ENCODE results near the gene INCA1.

Gene INCA1

DNA sequence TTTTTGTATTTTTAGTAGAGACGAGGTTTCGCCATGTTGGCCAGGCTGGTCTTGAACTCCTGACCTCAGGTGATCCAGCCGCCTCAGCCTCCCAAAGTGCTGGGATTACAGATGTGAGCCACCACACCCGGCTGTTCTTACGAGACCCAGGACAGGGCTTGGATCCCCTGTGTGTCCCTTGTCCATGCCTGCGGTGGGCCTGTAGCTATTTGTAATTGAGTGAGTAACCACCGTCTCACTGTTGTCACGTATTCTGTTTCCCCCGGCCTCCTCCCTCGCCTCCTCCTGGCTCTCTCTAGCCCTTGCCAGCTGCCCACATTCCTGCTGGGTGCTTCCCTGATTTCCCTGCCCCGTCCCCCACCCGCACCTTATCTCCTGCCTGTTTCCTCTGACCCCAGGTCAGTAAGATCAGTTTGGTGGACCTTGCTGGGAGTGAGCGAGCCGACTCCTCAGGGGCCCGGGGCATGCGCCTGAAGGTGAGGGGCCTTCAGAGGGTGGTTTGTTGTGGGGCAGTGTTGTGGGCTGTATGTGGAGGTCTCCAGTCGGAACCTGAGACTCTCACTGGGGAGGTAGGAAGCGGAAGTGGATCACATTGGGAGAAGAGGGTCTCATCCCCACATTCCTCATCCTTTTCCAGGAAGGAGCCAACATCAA is 6.0 kb upstream of the INCA1 start:
- DNase-seq = peak; percentile 51

GRCh38 chr17:5002121-5002788 is 4.9 kb upstream of the INCA1 start:
- DNase-seq = peak; percentile 37

- peak; percentile 55 for DNase-seq
These were observed 2.9 kb upstream of the INCA1 start for GRCh38 chr17:5000237-5000639.

DNA sequence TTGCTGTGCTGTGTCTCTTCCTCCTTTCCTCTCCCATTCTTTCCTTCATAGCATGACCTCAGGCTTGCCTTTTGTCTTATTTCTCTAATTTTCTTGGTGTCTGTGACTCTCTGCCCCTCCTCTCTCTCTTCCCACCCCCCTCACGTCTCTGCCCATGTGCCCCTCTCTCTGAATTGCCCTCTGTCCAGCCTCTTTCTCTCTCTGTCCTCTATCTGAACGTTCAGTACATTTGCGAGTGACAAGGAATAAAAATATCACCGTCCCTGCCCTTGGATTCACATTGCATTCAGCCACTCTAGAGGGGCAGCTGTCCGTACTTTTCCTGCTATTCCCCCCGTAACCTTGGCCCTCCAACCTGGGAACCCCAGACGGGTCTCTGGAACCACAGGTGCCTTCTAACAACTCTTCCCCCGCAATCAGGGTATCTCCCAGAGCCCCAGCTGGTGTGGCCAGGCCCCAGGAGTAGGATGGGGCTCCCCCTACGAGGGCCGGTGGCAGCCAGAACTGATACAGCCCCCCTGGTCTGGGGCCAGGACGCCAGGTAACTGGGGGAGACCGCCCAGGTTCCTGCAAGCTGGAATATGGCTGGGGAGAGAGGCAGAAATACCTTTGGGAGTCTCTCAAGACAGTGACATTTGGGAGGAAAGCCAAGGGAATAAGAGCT is 2.2 kb upstream of the INCA1 start:
- peak; percentile 45 for DNase-seq

- DNase-seq = peak; percentile 56
These were observed 1.6 kb upstream of the INCA1 start for GRCh38 chr17:4998732-4999429.

DNA sequence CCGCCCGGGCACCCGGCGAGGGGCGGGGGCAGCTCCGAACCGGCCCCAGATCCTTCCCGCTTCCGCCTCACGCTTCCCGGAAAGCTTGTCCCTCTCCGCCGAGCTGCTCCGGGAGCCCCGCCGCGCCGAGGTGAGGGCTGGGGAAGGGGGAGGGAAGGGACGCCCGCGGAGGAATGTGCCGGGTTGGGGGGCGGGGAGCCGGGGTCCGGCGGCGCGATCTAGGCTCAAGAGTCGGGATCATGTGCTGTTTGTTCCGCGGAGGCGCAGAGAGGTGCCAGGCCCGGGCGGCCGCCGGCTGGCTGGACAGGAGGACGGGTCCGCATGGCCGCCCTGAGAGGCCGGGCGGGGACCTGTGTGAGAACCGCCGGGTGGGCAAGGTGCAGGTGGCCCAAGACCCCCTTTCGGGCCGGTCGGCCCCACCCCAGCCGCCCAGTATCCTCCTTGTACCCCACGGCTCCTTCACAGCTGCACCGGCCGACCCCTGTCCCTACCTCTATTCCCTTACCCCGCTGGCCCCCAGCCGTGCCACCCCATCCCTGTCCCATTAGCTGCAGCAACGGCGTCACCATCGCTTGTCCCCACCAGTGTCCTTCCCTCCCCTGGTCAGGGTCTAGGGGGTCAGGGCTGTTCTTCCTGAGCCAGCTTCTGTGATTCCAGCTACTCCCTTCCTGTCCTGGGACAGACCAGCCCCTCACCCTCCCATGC is 857 bp upstream of the INCA1 start:
- peak; percentile 81 for DNase-seq

DNA sequence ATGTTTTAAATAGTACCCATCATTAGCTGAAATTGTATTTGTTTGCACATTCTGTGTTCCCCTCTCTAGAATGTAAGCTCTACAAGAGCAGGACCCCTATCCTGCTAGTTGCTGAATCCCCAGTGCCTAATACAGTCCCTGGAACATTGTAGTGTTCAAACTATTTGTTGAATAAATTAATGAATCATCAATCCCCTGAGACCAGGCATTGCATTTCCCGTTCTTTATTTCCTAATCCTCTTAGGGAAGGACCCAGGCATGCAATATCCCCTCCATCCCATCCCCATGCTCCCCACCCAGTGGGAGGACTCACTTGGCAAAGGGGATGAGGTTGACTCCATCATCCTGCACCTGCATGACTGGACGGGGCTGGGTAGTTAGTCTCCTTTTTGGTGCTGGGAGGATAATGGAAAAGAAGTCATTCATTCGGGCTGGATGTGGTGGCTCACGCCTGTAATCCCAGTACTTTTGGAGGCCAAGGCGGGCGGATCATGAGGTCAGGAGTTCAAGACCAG is 3.2 kb downstream of the INCA1 start:
- peak; percentile 34 for DNase-seq

DNA sequence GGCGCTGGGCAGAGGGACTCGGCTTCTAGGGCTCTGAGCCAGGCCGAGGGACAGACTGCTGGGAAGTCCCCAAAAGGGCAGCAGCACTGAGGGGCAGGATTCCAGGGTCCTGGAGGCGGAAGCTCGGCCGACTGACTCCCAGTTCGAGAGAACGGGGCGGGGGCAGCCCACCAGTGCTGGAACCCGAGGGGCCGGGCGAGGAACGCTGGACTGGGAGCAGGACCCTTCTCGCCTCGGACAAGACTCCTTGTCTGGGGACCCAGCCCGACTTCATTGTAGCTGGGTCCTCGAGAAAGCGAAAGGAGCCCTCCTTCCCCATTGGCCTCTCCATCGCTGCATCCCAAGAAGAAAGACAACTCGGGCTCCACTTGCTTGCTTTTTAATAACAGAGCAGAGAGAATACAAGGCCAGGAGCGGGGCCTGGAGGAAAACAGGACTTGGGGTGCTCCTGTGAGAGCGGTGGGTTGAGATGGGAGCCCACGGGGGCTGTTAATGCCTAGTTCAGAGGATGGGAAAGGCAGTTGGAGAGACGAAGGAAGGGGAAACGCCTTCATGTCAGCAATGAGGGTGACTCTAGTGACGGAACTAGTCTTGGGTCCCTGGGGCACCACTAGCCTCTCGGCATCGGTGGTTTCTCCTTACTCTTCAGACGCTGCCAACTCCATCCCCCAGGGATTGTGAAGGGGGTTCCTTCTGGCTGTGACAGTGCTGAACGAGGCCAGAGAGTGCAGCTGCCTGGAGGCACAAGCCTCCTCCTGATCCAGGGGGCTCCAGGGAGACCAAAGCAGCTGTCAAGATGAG is 9.4 kb downstream of the INCA1 start:
- no peak for DNase-seq

GRCh38 chr17:4986951-4987766 is 10.2 kb downstream of the INCA1 start, which contains the start of gene CAMTA2:
CAMTA2 (minus strand) TSS chr17:4987675; CDS start chr17:4986222, 1,453 bp downstream.
- peak; percentile 95 for DNase-seq

GRCh38 chr17:4986403-4986802 is 10.9 kb downstream of the INCA1 start:
- DNase-seq = no peak

GRCh38 chr17:4982305-4982704 is 15.0 kb downstream of the INCA1 start:
- peak; percentile 32 for DNase-seq

GRCh38 chr17:4980644-4981216 is 16.6 kb downstream of the INCA1 start:
- peak; percentile 80 for DNase-seq

DNA sequence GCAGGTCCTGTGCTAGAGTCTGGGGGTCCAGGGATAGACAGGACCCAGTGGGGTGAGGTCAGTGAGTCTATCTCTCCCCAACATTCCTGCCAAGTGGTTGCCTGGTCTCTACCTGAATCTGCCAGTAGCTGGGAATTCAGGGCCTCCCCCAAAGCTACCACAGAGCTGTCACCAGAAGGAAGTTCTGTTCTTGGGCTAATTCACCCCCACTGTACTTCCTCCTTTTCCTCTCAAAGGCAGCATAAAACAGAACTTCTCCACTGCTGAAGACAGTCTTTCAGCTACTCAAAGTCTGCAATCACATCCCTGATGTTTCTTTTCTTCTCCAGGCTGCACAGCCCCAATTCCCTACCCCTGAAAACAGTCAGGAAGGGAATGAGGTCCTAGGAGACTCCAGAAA is 18.6 kb downstream of the INCA1 start:
- DNase-seq = no peak

GRCh38 chr17:4974115-4974670 is 23.1 kb downstream of the INCA1 start:
- no peak for DNase-seq

- DNase-seq = no peak
These were observed 23.8 kb downstream of the INCA1 start for GRCh38 chr17:4973256-4974114.

GRCh38 chr17:4972752-4973151 is 24.6 kb downstream of the INCA1 start:
- no peak for DNase-seq

DNA sequence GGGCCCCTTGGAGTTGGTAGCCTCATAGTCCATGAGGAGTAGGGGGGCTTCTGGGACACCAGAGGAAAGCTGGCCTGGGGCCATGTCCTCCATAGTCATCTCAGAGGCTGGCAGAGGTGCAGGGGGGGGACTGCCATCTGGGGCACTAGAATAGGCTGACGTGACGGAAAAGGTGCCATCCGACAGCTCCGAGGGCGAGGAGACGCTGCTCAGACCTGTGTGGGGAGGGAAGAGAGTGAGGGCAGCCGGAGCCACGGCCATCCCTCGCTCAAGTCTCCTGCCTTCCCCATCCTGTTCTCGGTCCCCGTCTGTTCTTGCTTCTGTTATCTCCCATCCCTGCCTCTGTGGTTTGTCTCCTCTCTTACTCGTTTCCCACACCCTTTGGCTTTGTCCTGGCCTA is 25.0 kb downstream of the INCA1 start:
- no peak for DNase-seq

GRCh38 chr17:4971826-4972225 is 25.5 kb downstream of the INCA1 start:
- no peak for DNase-seq

DNA sequence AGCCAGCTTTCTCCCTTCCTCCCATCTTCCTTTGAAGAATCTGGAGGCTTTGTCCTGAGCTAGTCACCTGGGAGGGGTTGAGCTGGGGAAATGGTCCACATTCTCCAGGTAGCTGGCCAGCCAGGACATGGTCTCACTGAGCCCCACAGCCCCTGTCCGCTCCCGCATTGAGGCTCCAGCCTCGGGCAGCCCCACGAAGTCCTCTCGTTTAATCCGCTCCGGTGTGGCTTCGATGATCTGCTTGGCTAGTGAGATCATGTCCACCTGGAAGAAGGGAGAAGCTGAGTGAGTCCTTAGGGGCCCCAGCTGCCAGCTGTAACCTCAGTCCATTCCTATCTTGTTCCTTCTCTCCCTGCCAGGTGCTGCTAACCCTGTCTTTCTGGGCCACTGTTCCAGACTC is 27.0 kb downstream of the INCA1 start:
- no peak for DNase-seq

Measured in islet precursor cell (in vitro differentiated cells).